DND-41 (cell line): ENCODE data around the gene SLC12A6.

ENCODE experiments used
- ATAC-seq: fragments of 200-7000 bp; cut with Tn5 transposase; 3 replicates; pipeline ENCODE4 v1.9.1; 2021; ENCODE audit warnings: low read depth; ENCODE audit not compliant: insufficient read depth
- DNase-seq: peaks from one replicate; pipeline ENCODE4 v3.0.0-alpha.2; 2020
- H2AFZ ChIP-seq: 2 replicates; pipeline ENCODE4 v1.6.0; 2012; ENCODE audit warnings: low read depth, low read length
- H3K27ac ChIP-seq: 2 replicates; pipeline ENCODE4 v1.5.1; 2012; ENCODE audit warnings: low read length, inconsistent platforms
- H3K27me3 ChIP-seq: fragments of 200-600 bp; sonication (generic); 2 replicates; pipeline ENCODE4 v1.6.0; 2012; ENCODE audit warnings: low read length, mild to moderate bottlenecking, inconsistent platforms; ENCODE audit not compliant: insufficient read depth, poor library complexity
- H3K36me3 ChIP-seq: 2 replicates; pipeline ENCODE4 v1.5.1; 2012; ENCODE audit warnings: low read length, inconsistent platforms; ENCODE audit not compliant: insufficient read depth
- H3K4me1 ChIP-seq: 2 replicates; pipeline ENCODE4 v1.5.1; 2012; ENCODE audit warnings: mild to moderate bottlenecking, low read length; ENCODE audit not compliant: insufficient read depth
- H3K4me2 ChIP-seq: 2 replicates; pipeline ENCODE4 v1.6.0; 2012; ENCODE audit warnings: mild to moderate bottlenecking, moderate library complexity, low read length, inconsistent platforms; ENCODE audit not compliant: insufficient read depth
- H3K4me3 ChIP-seq, 2 experiments: fragments of 200-600 bp in 1 of 2; shearing (Covaris generic) in 1 of 2; 2 replicates each; pipeline ENCODE4 v1.5.1; 2012 to 2016; ENCODE audit warnings: inconsistent platforms in 2 of 2, low read length in 2 of 2, mild to moderate bottlenecking in 2 of 2, low read depth in 1 of 2, moderate library complexity in 1 of 2
- H3K79me2 ChIP-seq: 2 replicates; pipeline ENCODE4 v1.6.0; 2012; ENCODE audit warnings: low read length, inconsistent platforms; ENCODE audit not compliant: insufficient read depth
- H3K9ac ChIP-seq: 2 replicates; pipeline ENCODE4 v1.6.0; 2012; ENCODE audit warnings: low read depth, mild to moderate bottlenecking, inconsistent platforms, low read length, moderate library complexity
- H3K9me3 ChIP-seq: 2 replicates; pipeline ENCODE4 v1.5.1; 2012; ENCODE audit warnings: low read length, moderate library complexity, mild to moderate bottlenecking, inconsistent platforms; ENCODE audit not compliant: insufficient read depth, severe bottlenecking
- H4K20me1 ChIP-seq: 2 replicates; pipeline ENCODE4 v1.6.0; 2012; ENCODE audit warnings: low read length; ENCODE audit not compliant: insufficient read depth
- EZH2 ChIP-seq: IDR thresholded peaks from 3 replicates; pipeline ENCODE4 v1.6.1; 2012; ENCODE audit warnings: borderline replicate concordance, low read depth, mild to moderate bottlenecking, moderate library complexity, low read length, inconsistent platforms; ENCODE audit not compliant: severe bottlenecking
- TF ChIP-seq, protein P1 (sequence below): IDR thresholded peaks from 2 replicates; pipeline ENCODE4 v1.5.1; 2012; ENCODE audit warnings: borderline replicate concordance, low read length, moderate library complexity, mild to moderate bottlenecking; ENCODE audit not compliant: poor library complexity, severe bottlenecking; ENCODE audit errors: extremely low read depth

SLC12A6 gene

DNA sequence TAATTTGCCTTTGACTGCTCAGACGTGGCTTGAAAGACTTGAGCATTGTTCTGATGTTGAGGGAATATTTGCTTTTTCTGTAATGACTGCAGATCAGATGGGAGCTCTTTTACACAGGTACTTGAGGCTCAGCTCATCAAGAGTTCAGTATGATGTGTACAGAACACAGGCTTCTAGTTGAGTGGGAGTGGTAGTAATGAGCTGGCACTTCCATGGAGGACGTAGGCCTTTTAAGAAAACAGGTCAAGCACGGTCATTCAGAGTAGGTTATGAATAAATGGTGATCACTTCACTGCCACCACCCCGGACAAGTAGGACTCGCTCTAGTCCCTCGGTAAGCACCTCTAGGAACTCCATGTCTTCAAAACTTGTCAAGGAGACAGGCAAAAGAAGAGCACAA lies 104.0 kb downstream of the SLC12A6 start:
- no peaks in the 10 kb centered on the region for H3K79me2 ChIP-seq
- peaks cover 32% of the 10 kb centered on the region; the same call in 1 of the 2 replicates for H3K36me3 ChIP-seq
- no peak overlapping the region for H2AFZ ChIP-seq
- no peaks in the 10 kb centered on the region for H4K20me1 ChIP-seq
- TF ChIP-seq, protein P1, sequence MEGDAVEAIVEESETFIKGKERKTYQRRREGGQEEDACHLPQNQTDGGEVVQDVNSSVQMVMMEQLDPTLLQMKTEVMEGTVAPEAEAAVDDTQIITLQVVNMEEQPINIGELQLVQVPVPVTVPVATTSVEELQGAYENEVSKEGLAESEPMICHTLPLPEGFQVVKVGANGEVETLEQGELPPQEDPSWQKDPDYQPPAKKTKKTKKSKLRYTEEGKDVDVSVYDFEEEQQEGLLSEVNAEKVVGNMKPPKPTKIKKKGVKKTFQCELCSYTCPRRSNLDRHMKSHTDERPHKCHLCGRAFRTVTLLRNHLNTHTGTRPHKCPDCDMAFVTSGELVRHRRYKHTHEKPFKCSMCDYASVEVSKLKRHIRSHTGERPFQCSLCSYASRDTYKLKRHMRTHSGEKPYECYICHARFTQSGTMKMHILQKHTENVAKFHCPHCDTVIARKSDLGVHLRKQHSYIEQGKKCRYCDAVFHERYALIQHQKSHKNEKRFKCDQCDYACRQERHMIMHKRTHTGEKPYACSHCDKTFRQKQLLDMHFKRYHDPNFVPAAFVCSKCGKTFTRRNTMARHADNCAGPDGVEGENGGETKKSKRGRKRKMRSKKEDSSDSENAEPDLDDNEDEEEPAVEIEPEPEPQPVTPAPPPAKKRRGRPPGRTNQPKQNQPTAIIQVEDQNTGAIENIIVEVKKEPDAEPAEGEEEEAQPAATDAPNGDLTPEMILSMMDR = no peak
- no peak for TF ChIP-seq EZH2
- H3K4me1 ChIP-seq = no peaks in the 10 kb centered on the region
- no peak for DNase-seq
- no peaks in the 10 kb centered on the region for H3K27me3 ChIP-seq
- H3K9ac ChIP-seq = no peak overlapping the region
- H3K27ac ChIP-seq = no peak overlapping the region
- H3K4me3 ChIP-seq = no peak overlapping the region
- ATAC-seq = no peak
- no peaks in the 10 kb centered on the region for H3K9me3 ChIP-seq
- H3K4me2 ChIP-seq = no peak overlapping the region

DNA sequence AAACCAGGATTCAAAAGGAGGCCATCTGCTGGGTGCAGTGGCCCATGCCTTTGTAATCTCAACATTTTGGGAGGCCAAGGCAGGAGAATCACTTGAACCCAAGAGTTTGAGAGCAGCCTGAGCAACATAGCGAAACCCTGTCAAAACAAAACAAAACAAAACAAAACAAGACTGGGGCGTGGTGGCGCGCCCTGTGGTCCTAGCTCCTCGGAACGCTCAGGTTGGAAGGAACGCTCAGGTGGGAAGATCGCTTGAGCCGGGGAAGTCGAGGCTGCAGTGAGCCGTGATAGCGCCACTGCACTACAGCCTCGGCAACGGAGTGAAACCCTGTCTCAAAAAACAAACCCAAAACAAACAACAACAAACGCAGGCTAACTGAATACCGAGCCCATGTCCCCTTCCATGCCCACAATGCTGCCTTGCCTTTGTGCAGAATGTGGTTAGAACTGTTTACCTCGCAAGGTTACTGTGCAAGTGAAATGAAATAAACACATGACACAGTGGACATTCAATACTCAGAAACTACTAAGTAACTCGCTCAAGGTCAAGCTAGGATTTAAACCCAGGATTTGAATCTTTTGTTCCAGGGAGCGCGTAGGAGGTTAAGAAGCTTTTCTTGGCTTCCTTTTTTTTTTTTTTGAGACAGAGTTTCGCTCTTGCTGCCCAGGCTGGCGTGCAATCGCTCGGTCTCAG lies 113.5 kb downstream of the SLC12A6 start:
- H4K20me1 ChIP-seq = no peaks in the 10 kb centered on the region
- no peak for DNase-seq
- H3K79me2 ChIP-seq = peaks cover 34% of the 10 kb centered on the region
- no peaks in the 10 kb centered on the region for H3K9me3 ChIP-seq
- H2AFZ ChIP-seq = peak overlapping the region; percentile 96
- ATAC-seq = no peak
- peak overlapping the region; percentile 91 for H3K27ac ChIP-seq
- H3K27me3 ChIP-seq = no peaks in the 10 kb centered on the region
- peaks cover 24% of the 10 kb centered on the region for H3K4me1 ChIP-seq
- TF ChIP-seq, protein P1 = no peak
- no peak for TF ChIP-seq EZH2
- H3K36me3 ChIP-seq = peaks cover 20% of the 10 kb centered on the region
- H3K4me2 ChIP-seq = peak overlapping the region; percentile 92
- peak overlapping the region; percentile 83 for H3K9ac ChIP-seq
- peak overlapping the region; percentile 79 to 86; a peak in 3 of 4 replicates for H3K4me3 ChIP-seq

DNA sequence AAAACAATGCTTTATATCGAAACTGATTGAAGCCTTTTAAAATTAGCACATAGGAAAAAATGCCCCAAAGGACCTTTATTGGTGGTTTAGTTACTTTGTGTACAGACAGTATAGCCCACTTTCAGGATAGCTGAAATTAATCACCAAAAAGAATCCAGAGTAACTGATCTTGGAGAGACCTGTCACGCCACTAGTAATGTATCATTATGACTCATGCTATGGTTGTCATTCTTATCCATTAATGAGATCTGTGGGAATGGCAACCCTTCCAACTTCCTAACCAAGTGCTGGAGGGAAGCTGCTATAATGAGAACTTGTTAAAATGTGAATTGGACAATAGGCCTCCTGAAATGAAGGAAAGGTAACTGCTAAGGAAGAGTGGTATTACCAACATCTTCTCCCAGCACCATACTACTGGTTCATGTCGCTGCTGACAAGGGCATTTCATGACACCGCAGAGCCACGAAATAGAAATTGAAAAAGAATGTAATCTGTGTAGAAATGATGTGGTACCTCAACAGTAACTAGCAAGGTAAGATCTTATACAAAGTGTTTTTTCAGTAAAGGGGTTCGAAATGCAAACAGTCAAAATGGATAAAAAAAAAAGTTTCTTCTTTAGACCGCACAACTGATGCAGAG lies 119.9 kb downstream of the SLC12A6 start:
- H3K27me3 ChIP-seq = peaks cover 2% of the 10 kb centered on the region
- no peak overlapping the region for H3K4me3 ChIP-seq
- no peak overlapping the region for H2AFZ ChIP-seq
- TF ChIP-seq EZH2 = no peak
- TF ChIP-seq, protein P1 = no peak
- DNase-seq = no peak
- no peaks in the 10 kb centered on the region for H3K36me3 ChIP-seq
- no peaks in the 10 kb centered on the region for H3K9me3 ChIP-seq
- no peak overlapping the region for H3K9ac ChIP-seq
- no peak overlapping the region for H3K27ac ChIP-seq
- ATAC-seq = no peak
- H3K4me1 ChIP-seq = no peaks in the 10 kb centered on the region
- H3K79me2 ChIP-seq = no peaks in the 10 kb centered on the region
- H4K20me1 ChIP-seq = no peaks in the 10 kb centered on the region
- no peak overlapping the region for H3K4me2 ChIP-seq
